ENCODE measurements around the gene ELF4.

Gene ELF4

GRCh38 chrX:130114141-130114588 lies 3.9 kb upstream of the ELF4 start:
- DNase-seq (ENCODE audit: low read depth in 2 of 2) = no peak

GRCh38 chrX:130111220-130112154 lies 1.2 kb upstream of the ELF4 start:
- DNase-seq (ENCODE audit: low read depth in 2 of 2) = no peak

- no peak for DNase-seq (ENCODE audit: low read depth in 2 of 2)
Observed at GRCh38 chrX:130109429-130110378, 593 bp downstream of the ELF4 start.

- DNase-seq (ENCODE audit: low read depth in 2 of 2) = no peak
Observed at GRCh38 chrX:130108647-130109428, 1.5 kb downstream of the ELF4 start.

- no peak for DNase-seq (ENCODE audit: low read depth in 2 of 2)
Observed at GRCh38 chrX:130106071-130106470, 4.2 kb downstream of the ELF4 start.

- DNase-seq (ENCODE audit: low read depth in 2 of 2) = no peak
Observed at GRCh38 chrX:130105244-130105643, 5.1 kb downstream of the ELF4 start.

- no peak for DNase-seq (ENCODE audit: low read depth in 2 of 2)
Observed at GRCh38 chrX:130103605-130104004, 6.7 kb downstream of the ELF4 start.

GRCh38 chrX:130100180-130100579 lies 10.1 kb downstream of the ELF4 start:
- DNase-seq (ENCODE audit: low read depth in 2 of 2) = no peak

GRCh38 chrX:130098210-130098552 lies 12.1 kb downstream of the ELF4 start:
- DNase-seq (ENCODE audit: low read depth in 2 of 2) = no peak

- DNase-seq (ENCODE audit: low read depth in 2 of 2) = no peak
Observed at GRCh38 chrX:130097507-130098209, 12.6 kb downstream of the ELF4 start.

GRCh38 chrX:130095249-130096030 lies 14.9 kb downstream of the ELF4 start:
- no peak for DNase-seq (ENCODE audit: low read depth in 2 of 2)

GRCh38 chrX:130094696-130095095 lies 15.6 kb downstream of the ELF4 start:
- no peak for DNase-seq (ENCODE audit: low read depth in 2 of 2)

GRCh38 chrX:130093271-130093670 lies 17.0 kb downstream of the ELF4 start:
- no peak for DNase-seq (ENCODE audit: low read depth in 2 of 2)

- DNase-seq (ENCODE audit: low read depth in 2 of 2) = peak; percentile 58 to 66
Observed at GRCh38 chrX:130091980-130092522, 18.2 kb downstream of the ELF4 start.

GRCh38 chrX:130090364-130090763 lies 19.9 kb downstream of the ELF4 start:
- DNase-seq (ENCODE audit: low read depth in 2 of 2) = no peak

- peak; percentile 37 to 52 for DNase-seq (ENCODE audit: low read depth in 2 of 2)
Observed at GRCh38 chrX:130086447-130087206, 23.7 kb downstream of the ELF4 start.

- no peak for DNase-seq (ENCODE audit: low read depth in 2 of 2)
Observed at GRCh38 chrX:130085551-130086446, 24.5 kb downstream of the ELF4 start.

- DNase-seq (ENCODE audit: low read depth in 2 of 2) = no peak
Observed at GRCh38 chrX:130084631-130085237, 25.6 kb downstream of the ELF4 start.
